Muscle layer of colon (tissue), 2 donors: ENCODE data around the gene SLC28A1.

Experiments
- H3K27ac ChIP-seq: one replicate; pipeline ENCODE4 v1.7.0; 2013; ENCODE audit warnings: low read depth, mild to moderate bottlenecking, low read length, moderate library complexity
- H3K27me3 ChIP-seq, 2 donors: one replicate each; pipeline ENCODE4 v1.7.0; 2013; ENCODE audit warnings: low read length in 2 of 2, mild to moderate bottlenecking in 2 of 2; ENCODE audit not compliant: insufficient read depth in 2 of 2, control insufficient read depth in 1 of 2
- H3K36me3 ChIP-seq: one replicate; pipeline ENCODE4 v1.7.0; 2013; ENCODE audit warnings: mild to moderate bottlenecking, low read length; ENCODE audit not compliant: insufficient read depth
- H3K4me1 ChIP-seq: one replicate; pipeline ENCODE4 v1.7.0; 2013; ENCODE audit warnings: mild to moderate bottlenecking, low read length; ENCODE audit not compliant: insufficient read depth
- H3K4me3 ChIP-seq, 2 donors: one replicate each; pipeline ENCODE4 v1.7.0; 2013; ENCODE audit warnings: low read length in 2 of 2, low read depth in 1 of 2, mild to moderate bottlenecking in 1 of 2, moderate library complexity in 1 of 2
- H3K9ac ChIP-seq: one replicate; pipeline ENCODE4 v1.7.0; 2013; ENCODE audit warnings: low read length
- H3K9me3 ChIP-seq: one replicate; pipeline ENCODE4 v1.7.0; 2013; ENCODE audit warnings: mild to moderate bottlenecking, low read length
- donor health status: abdominal sarcoma.
- donor health status: Adenocarcinoma of cecum.

The SLC28A1 gene

GRCh38 chr15:84949043-84949442 lies 64.6 kb downstream of the SLC28A1 start:
- Histone ChIP-seq H3K9ac (no peak overlapping the region), H3K27ac (no peak overlapping the region), H3K9me3 (no peaks in the 10 kb centered on the region)

GRCh38 chr15:84949845-84950569 lies 65.5 kb downstream of the SLC28A1 start:
- Histone ChIP-seq H3K4me3 (no peak overlapping the region), H3K27me3 (no peaks in the 10 kb centered on the region), H3K9ac (no peak overlapping the region), H3K27ac (no peak overlapping the region), H3K36me3 (no peaks in the 10 kb centered on the region), H3K9me3 (no peaks in the 10 kb centered on the region), H3K4me1 (no peaks in the 10 kb centered on the region)

More at GRCh38 chr15:84949043-84949442, 64.6 kb downstream of the SLC28A1 start:
- Histone ChIP-seq H3K27me3 (no peaks in the 10 kb centered on the region), H3K4me1 (no peaks in the 10 kb centered on the region), H3K4me3 (no peak overlapping the region), H3K36me3 (no peaks in the 10 kb centered on the region)

DNA sequence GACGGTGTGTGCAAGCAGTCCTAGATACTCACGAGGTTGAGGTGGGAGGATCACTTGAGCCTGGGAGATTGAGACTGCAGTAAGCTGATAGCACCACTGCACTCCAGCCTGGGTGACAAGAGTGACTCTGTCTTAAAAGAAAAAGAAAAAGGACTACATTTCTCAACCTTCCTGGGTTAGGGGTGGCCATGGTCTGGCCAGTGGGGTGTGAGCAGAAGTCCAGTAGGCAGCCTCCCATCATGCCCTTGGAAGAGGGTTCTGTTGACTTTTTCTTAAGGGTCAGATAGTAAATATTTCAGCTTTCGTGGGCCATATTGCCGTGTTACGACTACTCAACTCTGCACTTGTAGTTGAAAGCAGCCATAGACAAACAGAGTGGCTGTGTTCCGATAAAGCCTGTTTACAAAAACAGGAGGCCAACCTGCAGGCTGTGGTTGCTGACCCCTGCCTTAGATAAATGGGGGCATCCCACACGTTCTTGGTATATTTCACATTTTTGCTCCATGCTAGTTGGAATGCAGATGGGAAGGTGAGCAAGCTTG lies 66.2 kb downstream of the SLC28A1 start:
- H3K27ac ChIP-seq, result no peak overlapping the region
- no peaks in the 10 kb centered on the region for H3K27me3 ChIP-seq
- no peak overlapping the region for H3K4me3 ChIP-seq
- no peak overlapping the region for H3K9ac ChIP-seq
- H3K9me3 ChIP-seq, result no peaks in the 10 kb centered on the region
- H3K36me3 ChIP-seq, result no peaks in the 10 kb centered on the region
- no peaks in the 10 kb centered on the region for H3K4me1 ChIP-seq

DNA sequence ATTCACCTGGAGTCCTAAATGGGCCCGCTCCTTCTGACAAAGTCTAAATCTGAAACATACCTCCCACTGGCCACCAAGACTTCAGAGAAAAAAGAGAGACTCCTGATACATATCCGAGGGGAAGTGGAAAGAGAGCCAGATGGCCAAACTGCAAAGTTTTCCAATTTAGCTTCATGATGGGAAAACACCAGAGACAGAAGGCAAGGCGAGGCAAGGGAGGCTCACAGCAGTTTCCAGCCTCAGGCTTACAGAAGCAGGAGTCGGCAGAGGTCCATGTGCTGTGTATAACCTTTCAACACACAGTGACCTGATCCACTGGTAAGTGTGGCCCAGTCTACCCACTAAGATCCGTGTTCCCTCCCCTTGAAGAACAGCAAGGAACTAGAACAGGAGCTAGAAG lies 67.3 kb downstream of the SLC28A1 start:
- Histone ChIP-seq H3K4me3 (no peak overlapping the region), H3K27ac (no peak overlapping the region), H3K9me3 (no peaks in the 10 kb centered on the region), H3K4me1 (no peaks in the 10 kb centered on the region), H3K9ac (no peak overlapping the region), H3K36me3 (no peaks in the 10 kb centered on the region), H3K27me3 (no peaks in the 10 kb centered on the region)

GRCh38 chr15:84953136-84953535 lies 68.7 kb downstream of the SLC28A1 start:
- Histone ChIP-seq H3K27ac (no peak overlapping the region), H3K9ac (no peak overlapping the region), H3K36me3 (no peaks in the 10 kb centered on the region), H3K27me3 (no peaks in the 10 kb centered on the region), H3K4me1 (no peaks in the 10 kb centered on the region), H3K4me3 (no peak overlapping the region), H3K9me3 (no peaks in the 10 kb centered on the region)

DNA sequence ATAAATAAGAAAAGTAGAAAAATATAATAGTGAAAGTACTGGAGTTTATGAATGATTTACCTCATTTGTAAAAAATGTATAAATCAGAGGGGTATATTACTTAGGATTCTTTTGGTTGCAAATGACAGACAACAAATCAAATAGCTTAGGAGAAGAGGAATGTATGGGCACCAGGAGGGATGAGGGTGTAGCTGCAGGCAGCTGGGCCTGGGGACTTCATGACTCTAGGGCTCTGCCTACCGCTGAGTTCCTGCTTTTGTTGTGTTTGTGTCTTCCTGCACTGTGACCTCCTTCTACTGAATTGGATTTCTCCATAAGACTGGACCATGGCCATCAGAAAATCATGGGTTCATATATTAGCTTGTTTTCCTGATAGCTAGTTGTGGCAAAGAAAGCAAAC lies 69.3 kb downstream of the SLC28A1 start:
- Histone ChIP-seq H3K4me3 (no peak overlapping the region), H3K27me3 (no peaks in the 10 kb centered on the region), H3K27ac (no peak overlapping the region), H3K4me1 (no peaks in the 10 kb centered on the region), H3K36me3 (no peaks in the 10 kb centered on the region), H3K9me3 (no peaks in the 10 kb centered on the region), H3K9ac (no peak overlapping the region)

GRCh38 chr15:84955089-84955848 lies 70.8 kb downstream of the SLC28A1 start:
- H3K4me1 ChIP-seq, result no peaks in the 10 kb centered on the region
- H3K36me3 ChIP-seq, result no peaks in the 10 kb centered on the region
- peak overlapping the region; percentile 10 to 12 for H3K4me3 ChIP-seq
- H3K27me3 ChIP-seq, result no peaks in the 10 kb centered on the region
- H3K9ac ChIP-seq, result no peak overlapping the region
- H3K9me3 ChIP-seq, result no peaks in the 10 kb centered on the region
- H3K27ac ChIP-seq, result no peak overlapping the region

GRCh38 chr15:84956199-84956598 lies 71.7 kb downstream of the SLC28A1 start:
- no peak overlapping the region for H3K9ac ChIP-seq

GRCh38 chr15:84960391-84961113 lies 76.1 kb downstream of the SLC28A1 start:
- Histone ChIP-seq H3K4me1 (no peaks in the 10 kb centered on the region), H3K36me3 (no peaks in the 10 kb centered on the region), H3K4me3 (no peak overlapping the region), H3K9me3 (no peaks in the 10 kb centered on the region), H3K9ac (no peak overlapping the region), H3K27ac (no peak overlapping the region), H3K27me3 (no peaks in the 10 kb centered on the region)

More at GRCh38 chr15:84956199-84956598, 71.7 kb downstream of the SLC28A1 start:
- Histone ChIP-seq H3K4me1 (no peaks in the 10 kb centered on the region), H3K9me3 (no peaks in the 10 kb centered on the region), H3K4me3 (no peak overlapping the region), H3K27me3 (no peaks in the 10 kb centered on the region), H3K36me3 (no peaks in the 10 kb centered on the region), H3K27ac (no peak overlapping the region)

DNA sequence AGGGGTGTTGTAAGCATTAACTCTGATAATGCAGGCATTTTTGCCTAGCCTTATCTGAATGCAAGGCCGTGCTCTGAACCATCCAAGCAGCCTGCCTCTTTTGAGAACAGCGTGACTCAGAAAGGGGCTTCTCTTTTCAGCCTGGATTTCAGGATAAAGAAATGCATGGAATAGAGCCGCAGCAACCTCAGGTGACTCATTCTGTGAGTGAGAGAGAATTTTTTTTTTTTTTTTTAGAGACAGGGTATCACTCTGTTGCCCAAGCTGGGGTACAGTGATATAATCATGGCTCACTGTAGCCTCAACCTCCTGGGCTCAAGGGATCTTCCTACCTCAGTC lies 76.6 kb downstream of the SLC28A1 start:
- H3K9ac ChIP-seq, result no peak overlapping the region
- no peak overlapping the region for H3K4me3 ChIP-seq
- H3K9me3 ChIP-seq, result no peaks in the 10 kb centered on the region
- no peaks in the 10 kb centered on the region for H3K36me3 ChIP-seq
- H3K27ac ChIP-seq, result no peak overlapping the region
- no peaks in the 10 kb centered on the region for H3K27me3 ChIP-seq
- H3K4me1 ChIP-seq, result no peaks in the 10 kb centered on the region

DNA sequence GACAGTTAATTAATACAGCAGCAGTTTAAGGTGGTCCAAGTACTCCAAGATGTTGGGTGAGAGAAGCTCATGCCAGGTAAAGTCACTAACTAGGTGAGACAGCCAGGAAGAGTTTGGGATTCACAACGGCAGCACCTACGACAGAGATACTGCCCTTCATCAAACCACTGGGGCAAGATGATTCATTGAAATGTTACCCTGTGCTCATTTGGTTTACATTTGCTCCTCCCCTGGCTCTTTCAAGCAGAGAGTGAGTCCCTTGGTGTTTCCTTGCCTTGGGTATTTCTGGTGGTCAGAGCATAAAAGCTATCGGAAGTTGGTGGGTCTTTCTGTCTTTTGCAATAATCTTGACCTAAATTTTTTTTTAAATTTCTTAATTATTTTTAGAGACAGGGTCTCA lies 77.2 kb downstream of the SLC28A1 start:
- H3K9ac ChIP-seq, result no peak overlapping the region
- H3K36me3 ChIP-seq, result no peaks in the 10 kb centered on the region
- no peak overlapping the region for H3K27ac ChIP-seq
- H3K4me3 ChIP-seq, result no peak overlapping the region
- no peaks in the 10 kb centered on the region for H3K9me3 ChIP-seq
- H3K4me1 ChIP-seq, result no peaks in the 10 kb centered on the region
- H3K27me3 ChIP-seq, result no peaks in the 10 kb centered on the region
